Activated CD8-positive, alpha-beta memory T cell treated with anti-CD3 and anti-CD28 coated beads for 24 hours (primary cell): ENCODE data around the gene ARHGAP19.
A peak's percentile ranks its signal among the peaks of the same experiment; 100 is the strongest.

Experiments used
- DNase-seq: peaks from one replicate; pipeline ENCODE4 v3.0.0-alpha.2; 2020

ARHGAP19 gene

GRCh38 chr10:97292097-97292861, at the start of gene ARHGAP19:
ARHGAP19 (minus strand) TSS chr10:97292637; CDS start chr10:97292627, 10 bp downstream.
- peak; percentile 90 for DNase-seq

GRCh38 chr10:97341416-97341815, 49.0 kb upstream of the ARHGAP19 start:
- DNase-seq: no peak

- no peak for DNase-seq
Observed at GRCh38 chr10:97338041-97338440, 45.6 kb upstream of the ARHGAP19 start.

GRCh38 chr10:97336942-97337831, 44.8 kb upstream of the ARHGAP19 start:
- no peak for DNase-seq

- no peak for DNase-seq
Observed at GRCh38 chr10:97336446-97336845, 44.0 kb upstream of the ARHGAP19 start.

GRCh38 chr10:97336006-97336405, 43.6 kb upstream of the ARHGAP19 start:
- DNase-seq: no peak

GRCh38 chr10:97335188-97335619, 42.8 kb upstream of the ARHGAP19 start:
- no peak for DNase-seq

- DNase-seq: peak; percentile 96
Observed at GRCh38 chr10:97334370-97335175, 42.1 kb upstream of the ARHGAP19 start, which contains the start of gene FRAT2. FRAT2 (minus strand) TSS chr10:97334729; CDS start chr10:97334572, 157 bp downstream.

- DNase-seq: peak; percentile 78
Observed at GRCh38 chr10:97333601-97334369, 41.3 kb upstream of the ARHGAP19 start.

- no peak for DNase-seq
Observed at GRCh38 chr10:97333351-97333600, 40.8 kb upstream of the ARHGAP19 start.

- no peak for DNase-seq
Observed at GRCh38 chr10:97332591-97333350, 40.3 kb upstream of the ARHGAP19 start.

- no peak for DNase-seq
Observed at GRCh38 chr10:97331153-97331703, 38.8 kb upstream of the ARHGAP19 start.

GRCh38 chr10:97329766-97330165, 37.3 kb upstream of the ARHGAP19 start:
- DNase-seq: no peak

GRCh38 chr10:97328646-97329453, 36.4 kb upstream of the ARHGAP19 start:
- no peak for DNase-seq

- DNase-seq: no peak
Observed at GRCh38 chr10:97327348-97328294, 35.2 kb upstream of the ARHGAP19 start.

- no peak for DNase-seq
Observed at GRCh38 chr10:97325754-97326153, 33.3 kb upstream of the ARHGAP19 start.

- DNase-seq: no peak
Observed at GRCh38 chr10:97323501-97323900, 31.1 kb upstream of the ARHGAP19 start.

GRCh38 chr10:97321804-97322190, 29.4 kb upstream of the ARHGAP19 start:
- no peak for DNase-seq
